ENCODE measurements around the gene RHOF. TPM values are rescaled to one million over a fixed set of nuclear protein-coding genes. Genes with fewer than 3 reads are reported as not detected.
A peak's percentile ranks its signal among the peaks of the same experiment; 100 is the strongest.

Gene RHOF
- total RNA-seq, 1 experiment from 2014 or later, result 71.8 TPM

DNA sequence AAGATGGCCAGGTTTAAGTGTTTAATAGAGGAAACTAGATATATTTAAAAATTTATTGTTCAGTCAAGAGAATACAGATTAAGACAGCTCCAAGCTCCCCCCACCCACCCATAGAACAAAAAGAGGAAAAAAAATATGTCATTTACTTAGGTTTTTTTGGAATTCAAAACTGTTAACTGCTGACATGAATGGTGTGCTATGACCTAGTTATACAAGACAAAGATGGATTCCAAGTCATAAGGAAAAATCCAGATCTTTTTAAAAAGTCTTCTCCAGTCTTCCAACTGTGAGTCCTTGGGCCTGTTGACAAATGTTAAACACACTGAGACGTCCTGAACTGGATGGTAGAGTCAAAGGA, 9.0 kb upstream of the RHOF start:
- Histone ChIP-seq H3K27me3 (ENCODE audit: control insufficient read depth, insufficient read depth, low read length) (no peaks in the 10 kb centered on the region), H3K9me3 (ENCODE audit: control insufficient read depth, insufficient read depth, low read depth, low read length) (no peaks in the 10 kb centered on the region), H3K4me1 (ENCODE audit: control insufficient read depth, insufficient read depth, low read length) (peaks cover 32% of the 10 kb centered on the region), H3K36me3 (ENCODE audit: control insufficient read depth, insufficient read depth, low read length) (no peaks in the 10 kb centered on the region; the same call in 1 of the 2 replicates), H3K27ac (ENCODE audit: low read length) (peak overlapping the region; percentile 98), H3K4me3 (ENCODE audit: low read depth in 2 of 2, low read length in 2 of 2) (peak overlapping the region; percentile 55 to 72)
- intact Hi-C loops (cut with micrococcal nuclease; ENCODE audit: unreplicated experiment), result no loop called here
- TF ChIP-seq, protein P1, sequence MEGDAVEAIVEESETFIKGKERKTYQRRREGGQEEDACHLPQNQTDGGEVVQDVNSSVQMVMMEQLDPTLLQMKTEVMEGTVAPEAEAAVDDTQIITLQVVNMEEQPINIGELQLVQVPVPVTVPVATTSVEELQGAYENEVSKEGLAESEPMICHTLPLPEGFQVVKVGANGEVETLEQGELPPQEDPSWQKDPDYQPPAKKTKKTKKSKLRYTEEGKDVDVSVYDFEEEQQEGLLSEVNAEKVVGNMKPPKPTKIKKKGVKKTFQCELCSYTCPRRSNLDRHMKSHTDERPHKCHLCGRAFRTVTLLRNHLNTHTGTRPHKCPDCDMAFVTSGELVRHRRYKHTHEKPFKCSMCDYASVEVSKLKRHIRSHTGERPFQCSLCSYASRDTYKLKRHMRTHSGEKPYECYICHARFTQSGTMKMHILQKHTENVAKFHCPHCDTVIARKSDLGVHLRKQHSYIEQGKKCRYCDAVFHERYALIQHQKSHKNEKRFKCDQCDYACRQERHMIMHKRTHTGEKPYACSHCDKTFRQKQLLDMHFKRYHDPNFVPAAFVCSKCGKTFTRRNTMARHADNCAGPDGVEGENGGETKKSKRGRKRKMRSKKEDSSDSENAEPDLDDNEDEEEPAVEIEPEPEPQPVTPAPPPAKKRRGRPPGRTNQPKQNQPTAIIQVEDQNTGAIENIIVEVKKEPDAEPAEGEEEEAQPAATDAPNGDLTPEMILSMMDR (IDR thresholded peaks at IDR 0.05), result no peak
- TF ChIP-seq POLR2AphosphoS5 (IDR thresholded peaks at IDR 0.05; ENCODE audit: low read depth, low read length) (no peak), SIN3A (IDR thresholded peaks at IDR 0.05; ENCODE audit: borderline replicate concordance, insufficient read depth, low read depth, low read length) (no peak), TCF7L2 (IDR thresholded peaks at IDR 0.05; ENCODE audit: low read depth, low read length) (no peak)
- TF ChIP-seq, protein P2, sequence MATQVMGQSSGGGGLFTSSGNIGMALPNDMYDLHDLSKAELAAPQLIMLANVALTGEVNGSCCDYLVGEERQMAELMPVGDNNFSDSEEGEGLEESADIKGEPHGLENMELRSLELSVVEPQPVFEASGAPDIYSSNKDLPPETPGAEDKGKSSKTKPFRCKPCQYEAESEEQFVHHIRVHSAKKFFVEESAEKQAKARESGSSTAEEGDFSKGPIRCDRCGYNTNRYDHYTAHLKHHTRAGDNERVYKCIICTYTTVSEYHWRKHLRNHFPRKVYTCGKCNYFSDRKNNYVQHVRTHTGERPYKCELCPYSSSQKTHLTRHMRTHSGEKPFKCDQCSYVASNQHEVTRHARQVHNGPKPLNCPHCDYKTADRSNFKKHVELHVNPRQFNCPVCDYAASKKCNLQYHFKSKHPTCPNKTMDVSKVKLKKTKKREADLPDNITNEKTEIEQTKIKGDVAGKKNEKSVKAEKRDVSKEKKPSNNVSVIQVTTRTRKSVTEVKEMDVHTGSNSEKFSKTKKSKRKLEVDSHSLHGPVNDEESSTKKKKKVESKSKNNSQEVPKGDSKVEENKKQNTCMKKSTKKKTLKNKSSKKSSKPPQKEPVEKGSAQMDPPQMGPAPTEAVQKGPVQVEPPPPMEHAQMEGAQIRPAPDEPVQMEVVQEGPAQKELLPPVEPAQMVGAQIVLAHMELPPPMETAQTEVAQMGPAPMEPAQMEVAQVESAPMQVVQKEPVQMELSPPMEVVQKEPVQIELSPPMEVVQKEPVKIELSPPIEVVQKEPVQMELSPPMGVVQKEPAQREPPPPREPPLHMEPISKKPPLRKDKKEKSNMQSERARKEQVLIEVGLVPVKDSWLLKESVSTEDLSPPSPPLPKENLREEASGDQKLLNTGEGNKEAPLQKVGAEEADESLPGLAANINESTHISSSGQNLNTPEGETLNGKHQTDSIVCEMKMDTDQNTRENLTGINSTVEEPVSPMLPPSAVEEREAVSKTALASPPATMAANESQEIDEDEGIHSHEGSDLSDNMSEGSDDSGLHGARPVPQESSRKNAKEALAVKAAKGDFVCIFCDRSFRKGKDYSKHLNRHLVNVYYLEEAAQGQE (IDR thresholded peaks at IDR 0.05; ENCODE audit: insufficient read depth in 1 of 2, low read depth in 2 of 2, low read length in 1 of 2), result no peak
- in situ Hi-C loops (cut with HindIII; ENCODE audit: low pct_unique_long_range_greater_than_20kb, low sequenced_read_pairs), result no loop called here
- POLR2A ChIA-PET, result interaction anchor here (0.7 to 1.2 kb wide), 2 partner anchors 9 to 451 kb away, joined by 3 read pairs; partner anchors contain the start of gene RHOF
- DNase-seq (ENCODE audit: low read depth, low spot score), result no peak
- ATAC-seq, result no peak
- CTCF ChIA-PET, result interaction anchor here (0.5 to 1.1 kb wide), 2 partner anchors 10 to 25 kb away, joined by 3 to 4 read pairs; no protein-coding TSS in a partner anchor
- BruUV-seq (replicated peaks), result TSS peak; percentile 97

DNA sequence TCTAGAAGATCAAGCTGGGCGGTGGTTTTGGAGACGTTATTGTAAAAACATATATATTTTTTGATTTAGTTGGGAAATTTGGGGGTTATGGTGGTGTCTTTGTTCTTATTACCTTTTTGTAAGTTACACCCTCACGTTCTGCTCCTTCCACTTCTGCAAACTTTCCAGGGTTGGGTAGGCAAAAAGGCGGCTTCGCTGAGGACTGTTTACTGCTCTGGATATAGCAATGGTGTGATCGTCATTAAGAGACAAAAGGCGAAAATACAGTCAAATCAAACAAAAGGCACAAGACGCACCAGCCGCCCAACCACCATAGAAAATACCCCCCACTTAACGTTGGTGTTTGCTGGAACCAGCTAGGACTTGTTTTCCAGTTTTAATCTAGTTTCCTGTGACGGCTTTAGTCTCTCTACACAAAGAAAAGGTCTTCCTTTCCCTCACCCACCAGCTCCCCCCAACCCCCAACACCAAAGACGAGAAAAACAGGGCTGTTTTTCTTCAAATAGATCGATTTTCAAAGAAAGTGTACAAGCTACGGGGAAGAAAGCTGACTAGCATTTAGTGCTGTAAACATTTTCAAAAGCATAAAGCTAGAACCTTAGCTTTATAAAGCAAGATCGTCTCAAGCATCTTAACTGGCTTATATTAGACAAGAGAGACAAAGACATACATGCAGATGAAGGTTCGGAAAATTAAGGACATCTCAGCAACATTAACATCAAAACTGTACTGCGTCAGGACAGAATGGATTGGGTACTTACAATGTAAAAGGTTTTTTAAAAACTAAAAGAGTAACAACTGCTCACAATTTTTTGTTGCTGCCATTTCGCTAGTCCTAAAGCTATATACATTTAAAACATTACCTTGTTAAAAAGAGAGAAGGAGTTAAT, 8.4 kb upstream of the RHOF start:
- H3K4me1 ChIP-seq (ENCODE audit: control insufficient read depth, insufficient read depth, low read length), result peaks cover 30% of the 10 kb centered on the region
- no peaks in the 10 kb centered on the region for H3K9me3 ChIP-seq (ENCODE audit: control insufficient read depth, insufficient read depth, low read depth, low read length)
- ATAC-seq (no peak), DNase-seq (ENCODE audit: low read depth, low spot score) (no peak)
- intact Hi-C loops (cut with micrococcal nuclease; ENCODE audit: unreplicated experiment) (no loop called here), in situ Hi-C loops (cut with HindIII; ENCODE audit: low pct_unique_long_range_greater_than_20kb, low sequenced_read_pairs) (no loop called here)
- TSS peak; percentile 41 for BruUV-seq (replicated peaks)
- H3K36me3 ChIP-seq (ENCODE audit: control insufficient read depth, insufficient read depth, low read length), result no peaks in the 10 kb centered on the region; the same call in 1 of the 2 replicates
- peak overlapping the region; percentile 98 for H3K27ac ChIP-seq (ENCODE audit: low read length)
- CTCF ChIA-PET, result no interaction called here
- no peaks in the 10 kb centered on the region for H3K27me3 ChIP-seq (ENCODE audit: control insufficient read depth, insufficient read depth, low read length)
- TF ChIP-seq TCF7L2 (IDR thresholded peaks at IDR 0.05; ENCODE audit: low read depth, low read length), result no peak
- TF ChIP-seq, protein P2 (IDR thresholded peaks at IDR 0.05; ENCODE audit: insufficient read depth in 1 of 2, low read depth in 2 of 2, low read length in 1 of 2), result no peak
- POLR2A ChIA-PET, result interaction anchor here (0.6 to 1.2 kb wide), 2 partner anchors 9 to 123 kb away, joined by 3 to 5 read pairs; partner anchors contain the start of gene RHOF
- H3K4me3 ChIP-seq (ENCODE audit: low read depth in 2 of 2, low read length in 2 of 2), result peak overlapping the region; percentile 55 to 72
